ENCODE measurements around the gene C19orf33.
"Not testable (repeated sequence)": the region's sequence is repeated elsewhere in the genome, so short reads cannot be mapped to it uniquely, and the experiment has no call there.

The C19orf33 gene

DNA sequence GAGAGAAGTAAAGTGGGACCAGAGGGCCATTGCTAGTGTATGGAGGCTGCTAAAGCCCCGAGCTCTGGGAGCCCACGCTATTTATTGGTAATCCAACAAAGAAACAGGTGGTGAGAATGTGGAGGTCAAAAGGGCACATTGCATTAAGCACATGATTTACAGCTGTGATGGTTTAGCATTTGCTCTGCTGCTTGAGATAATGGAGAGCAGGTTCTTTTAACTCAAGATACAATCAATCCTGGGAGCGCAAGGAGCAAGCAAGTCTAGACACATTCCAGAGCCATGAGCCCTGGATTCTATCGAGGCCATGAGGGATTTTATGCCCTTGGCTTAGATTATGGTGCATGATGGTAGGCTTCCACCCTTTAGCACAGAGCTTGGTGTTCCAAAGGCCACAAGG is 35.0 kb downstream of the C19orf33 start:
- DNase-seq (ENCODE audit: low spot score) = not testable (repeated sequence)

DNA sequence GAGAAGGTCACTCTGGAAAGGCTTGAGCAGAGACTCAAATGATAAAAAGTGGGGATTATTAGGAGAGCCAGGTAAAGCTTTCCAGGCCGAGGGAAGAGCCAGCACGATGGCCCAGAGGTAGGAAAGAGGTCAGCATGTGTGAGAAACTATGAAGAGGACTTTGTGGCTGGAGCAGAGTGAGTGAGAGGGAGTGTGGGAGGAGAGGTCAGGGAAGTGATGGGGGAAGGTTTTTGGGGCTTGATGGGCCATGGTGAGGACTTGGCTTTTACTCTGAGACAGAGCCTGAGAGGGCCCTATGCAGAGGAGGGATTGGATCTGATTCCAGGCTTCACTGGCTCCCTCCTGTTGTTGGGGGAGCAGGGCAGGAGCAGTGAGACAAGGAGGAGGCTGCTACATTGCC is 36.9 kb downstream of the C19orf33 start:
- no peak for DNase-seq (ENCODE audit: low spot score)

DNA sequence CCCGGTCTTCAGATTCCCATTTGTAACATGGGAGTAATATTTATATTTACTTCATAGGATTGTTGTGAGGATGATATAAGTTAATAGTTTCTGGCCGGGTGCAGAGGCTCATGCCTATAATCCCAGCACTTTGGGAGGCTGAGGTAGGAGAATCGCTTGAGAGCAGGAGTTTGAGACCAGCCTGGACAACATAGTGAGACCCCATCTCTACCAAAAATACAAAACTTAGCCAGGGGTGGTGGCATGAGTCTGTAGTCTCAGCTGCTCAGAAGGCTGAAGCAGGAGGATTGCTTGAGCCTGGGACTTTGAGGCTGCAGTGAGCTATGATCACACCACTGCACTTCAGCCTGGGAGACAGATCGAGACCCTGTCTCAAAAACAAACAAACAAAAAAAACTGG is 42.8 kb downstream of the C19orf33 start:
- DNase-seq (ENCODE audit: low spot score) = no peak

DNA sequence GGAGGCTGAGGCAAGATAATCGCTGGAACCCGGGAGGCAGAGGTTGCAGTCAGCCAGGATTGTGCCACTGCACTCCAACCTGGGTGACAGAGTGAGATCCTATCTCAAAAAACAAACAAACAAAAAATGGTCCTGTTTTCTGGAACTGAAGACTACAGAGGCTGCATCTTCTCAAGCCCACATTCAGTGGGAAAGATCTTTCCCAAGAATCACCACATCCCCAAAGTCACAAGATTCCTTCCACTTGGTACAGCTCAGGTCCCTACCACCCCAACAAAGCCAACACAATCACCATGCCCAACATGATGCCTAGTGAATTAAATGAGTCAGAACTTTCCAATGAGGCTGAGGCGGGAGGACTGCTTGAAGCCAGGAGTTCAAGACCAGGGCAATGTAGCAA is 46.8 kb downstream of the C19orf33 start:
- DNase-seq (ENCODE audit: low spot score) = no peak

DNA sequence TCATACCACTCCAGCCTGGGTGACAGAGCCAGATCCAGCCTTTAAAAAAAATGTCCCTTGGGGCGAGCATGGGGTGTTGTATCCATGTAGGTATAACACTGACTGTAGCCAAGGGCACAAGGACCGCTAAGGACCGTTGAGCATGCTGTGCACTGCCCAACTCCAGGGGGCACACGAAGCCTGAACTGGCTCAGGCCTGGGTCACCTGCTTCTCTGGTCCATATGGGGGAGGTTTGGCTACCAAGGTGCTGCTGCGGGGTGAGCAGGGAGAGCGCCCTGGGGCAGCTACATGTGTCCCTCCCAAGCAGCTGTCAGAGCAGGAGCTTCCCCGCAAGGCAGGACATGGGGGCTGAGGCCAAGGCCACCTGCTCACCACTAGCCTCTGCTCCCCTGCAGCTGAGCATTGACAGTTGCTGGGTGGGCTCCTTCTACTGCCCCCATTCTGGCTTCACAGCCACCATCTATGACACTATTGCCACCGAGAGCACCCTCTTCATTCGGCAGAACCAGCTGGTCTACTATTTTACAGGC is 47.9 kb downstream of the C19orf33 start:
- DNase-seq (ENCODE audit: low spot score) = no peak

DNA sequence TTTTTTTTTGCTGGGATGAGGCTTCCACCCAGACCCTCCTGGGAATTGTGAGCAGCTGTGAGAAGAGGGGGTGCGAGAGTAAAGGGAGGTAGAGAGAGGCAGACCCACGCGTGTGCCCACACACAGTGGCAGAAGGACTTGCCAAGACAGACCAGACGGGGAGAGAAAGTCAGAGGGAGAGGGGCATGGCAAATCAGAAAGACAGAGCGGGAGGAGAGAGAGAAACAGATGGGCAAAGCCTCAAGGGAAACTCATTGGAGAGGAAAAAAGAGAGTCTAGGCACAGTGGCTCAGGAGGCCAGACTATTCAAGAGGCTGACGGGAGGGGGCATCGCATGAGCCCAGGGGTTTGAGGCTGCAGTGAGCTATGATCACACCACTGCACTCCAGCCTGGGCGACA is 48.6 kb downstream of the C19orf33 start:
- DNase-seq (ENCODE audit: low spot score) = no peak
